CD4-positive, alpha-beta T cell treated with Interleukin-21 for 1 hour (primary cell): ENCODE data around the gene CACNA1A.
"Not testable (repeated sequence)": the region's sequence is repeated elsewhere in the genome, so short reads cannot be mapped to it uniquely, and the experiment has no call there.

Source experiments
- DNase-seq: peaks from one replicate; pipeline ENCODE4 v3.0.0-alpha.2; 2020

CACNA1A gene

DNA sequence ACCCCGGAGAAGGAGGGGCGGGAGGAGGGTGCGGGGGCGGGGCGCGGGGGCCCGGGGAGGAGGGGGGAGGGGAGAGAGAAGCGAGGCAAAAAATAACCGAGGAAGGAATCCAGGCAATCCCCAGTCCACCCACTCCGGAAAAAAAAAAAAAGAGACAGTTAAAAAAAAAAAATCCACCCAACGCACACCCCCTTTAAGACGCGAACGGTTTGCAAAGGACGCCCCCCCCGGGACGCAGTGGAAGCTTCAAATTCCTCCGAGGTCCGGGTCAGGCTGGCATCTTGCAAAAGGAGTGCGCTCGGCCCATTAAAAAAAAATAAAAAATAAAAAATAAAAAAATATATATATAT lies at the start of gene CACNA1A:
Gene CACNA1A, minus strand, starts transcription at position 9 of the 350 bp plus-strand sequence. CDS start 255 bp downstream, outside the sequence.
- DNase-seq, result no peak

DNA sequence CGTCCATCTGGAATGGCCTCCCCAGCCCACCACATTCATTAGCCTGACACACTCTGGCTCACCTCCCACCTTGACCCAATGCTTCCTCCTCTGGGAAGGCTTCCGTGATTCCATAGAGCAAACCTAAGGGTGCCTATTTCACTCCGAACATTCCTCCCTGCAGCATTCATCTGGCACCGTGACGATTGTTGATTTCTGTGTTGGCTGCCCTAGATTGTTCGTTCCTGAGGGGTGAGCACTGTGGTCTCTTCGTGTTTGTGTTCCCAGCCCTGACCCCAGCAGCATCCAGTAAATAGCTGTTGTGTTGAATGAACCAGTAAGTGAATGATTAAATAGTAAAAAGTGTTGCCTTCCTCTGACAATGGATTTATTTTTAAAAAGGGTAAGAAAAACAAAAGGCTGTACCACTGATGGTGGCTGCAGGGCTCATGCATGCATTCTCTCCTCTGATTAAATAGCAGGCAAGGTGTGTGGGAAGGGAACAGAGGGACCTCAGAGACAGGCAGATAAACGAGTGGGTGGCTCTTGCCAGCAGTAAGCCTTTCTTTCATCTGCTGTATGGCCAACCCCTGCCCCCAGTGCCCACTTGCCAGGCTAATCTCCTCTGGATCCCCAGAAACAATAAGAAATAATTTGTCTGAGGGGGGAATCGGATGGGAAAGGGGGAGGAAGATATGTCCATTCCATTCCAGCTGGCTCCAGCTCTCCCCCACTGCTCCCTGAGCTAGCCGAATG lies 48.4 kb upstream of the CACNA1A start:
- DNase-seq, result no peak

- no peak for DNase-seq
These were observed 47.7 kb upstream of the CACNA1A start for GRCh38 chr19:13553880-13554400.

DNA sequence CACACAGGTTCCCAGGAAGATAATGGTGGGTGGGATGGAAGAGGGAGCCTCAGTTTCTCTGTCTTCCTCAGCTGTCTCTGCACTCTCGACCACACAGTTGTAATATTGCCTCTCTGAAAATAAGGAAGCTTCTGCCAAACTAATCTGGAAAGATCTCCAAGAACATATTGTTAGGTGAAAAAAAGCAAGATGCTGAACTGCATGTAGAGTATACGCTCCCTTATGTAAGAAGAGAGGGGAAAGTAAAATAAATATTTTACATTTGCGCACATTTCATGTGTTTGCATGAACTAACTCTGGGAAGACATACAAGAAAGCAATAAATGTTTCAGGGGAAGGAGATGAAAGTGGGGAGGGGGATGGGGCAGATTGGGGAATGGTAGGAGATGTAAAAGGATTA lies 41.9 kb upstream of the CACNA1A start:
- no peak for DNase-seq

DNA sequence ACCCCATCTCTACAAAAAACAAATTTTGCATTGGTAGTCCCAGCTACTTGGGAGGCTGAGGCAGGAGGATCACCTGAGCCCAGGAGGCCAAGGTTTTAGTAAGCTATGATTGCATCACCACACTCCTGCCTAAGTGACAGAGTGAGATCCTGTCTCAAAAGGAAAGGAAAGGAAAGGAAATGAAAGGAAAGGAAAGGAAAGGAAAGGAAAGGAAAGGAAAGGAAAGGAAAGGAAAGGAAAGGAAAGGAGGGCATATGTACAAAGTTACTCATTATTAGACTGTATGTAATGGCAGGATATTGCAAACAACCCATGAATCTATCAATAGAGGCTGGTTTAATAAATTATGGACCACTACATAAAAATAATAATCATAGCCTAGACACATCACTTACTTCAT lies 40.8 kb upstream of the CACNA1A start:
- no peak for DNase-seq

- DNase-seq, result no peak
These were observed 38.1 kb upstream of the CACNA1A start for GRCh38 chr19:13544423-13544822.

GRCh38 chr19:13541554-13541953 lies 35.3 kb upstream of the CACNA1A start:
- no peak for DNase-seq

- no peak for DNase-seq
These were observed 33.1 kb upstream of the CACNA1A start for GRCh38 chr19:13539332-13539731.

DNA sequence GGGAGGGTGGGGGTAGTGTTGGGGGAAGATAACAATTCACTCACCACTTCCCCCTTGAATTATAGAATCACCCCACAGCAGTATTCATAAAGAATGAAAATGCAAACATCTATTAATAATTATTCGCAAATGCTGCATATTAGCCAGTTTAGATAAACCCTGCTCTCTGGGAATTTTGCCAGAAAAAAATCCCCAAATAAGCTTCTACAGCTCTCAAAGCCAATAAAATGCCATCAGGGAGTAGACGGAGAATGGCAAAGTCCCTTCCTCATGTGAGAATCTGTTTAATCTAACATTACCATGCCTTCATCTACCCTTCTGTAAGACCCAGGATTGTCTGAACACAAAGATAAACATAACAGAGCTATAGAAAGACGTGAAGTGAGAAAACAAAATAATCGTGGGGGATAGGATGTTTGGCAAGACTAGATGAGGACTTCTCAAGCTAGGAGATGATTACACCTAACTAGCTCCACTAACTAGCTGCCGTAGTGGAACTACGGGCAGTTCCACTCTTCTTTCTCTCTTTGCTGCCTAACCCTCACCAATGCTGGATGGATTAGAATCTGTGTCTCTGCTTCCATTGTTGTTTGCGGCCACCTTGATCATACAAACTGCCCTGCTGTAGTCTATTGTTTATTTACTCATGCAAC lies 32.4 kb upstream of the CACNA1A start:
- no peak for DNase-seq

DNA sequence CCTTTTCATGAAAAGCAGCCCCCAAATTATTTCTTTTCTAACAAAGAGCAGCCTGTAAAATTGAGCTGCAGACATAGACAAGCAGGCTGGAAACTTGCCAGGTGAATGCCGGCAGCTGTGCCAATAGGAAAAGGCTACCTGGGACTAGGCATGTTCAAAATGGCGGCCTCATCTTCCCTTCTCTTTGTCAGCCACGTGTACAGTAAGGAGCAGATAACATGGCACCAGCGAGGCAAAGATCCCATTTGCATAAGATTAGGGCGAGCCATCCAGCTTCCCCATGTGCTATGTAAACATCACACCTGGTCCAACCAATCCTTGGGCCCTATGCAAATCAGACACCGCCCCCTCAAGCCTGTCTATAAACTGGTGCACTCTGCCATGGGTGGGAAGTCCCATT lies 31.2 kb upstream of the CACNA1A start:
- DNase-seq, result no peak

DNA sequence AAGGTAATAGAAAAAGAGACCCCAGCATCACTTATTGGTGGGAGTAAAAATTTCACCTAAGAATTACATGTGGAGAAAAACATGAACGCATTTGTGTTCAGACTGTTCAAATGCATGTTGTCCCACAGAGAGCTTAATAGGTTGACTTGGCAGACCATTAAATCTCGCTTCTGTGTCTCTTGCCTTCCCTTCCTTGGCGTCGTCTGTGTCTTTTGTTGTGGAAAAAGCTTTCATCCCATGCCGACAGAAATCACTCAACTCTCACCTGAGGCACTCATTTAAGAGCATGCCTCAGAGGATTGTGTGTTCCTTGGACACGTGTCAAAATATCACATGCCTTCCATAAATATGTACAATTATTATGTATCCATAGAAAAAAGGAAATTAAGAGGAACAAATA lies 24.4 kb upstream of the CACNA1A start:
- DNase-seq, result no peak

DNA sequence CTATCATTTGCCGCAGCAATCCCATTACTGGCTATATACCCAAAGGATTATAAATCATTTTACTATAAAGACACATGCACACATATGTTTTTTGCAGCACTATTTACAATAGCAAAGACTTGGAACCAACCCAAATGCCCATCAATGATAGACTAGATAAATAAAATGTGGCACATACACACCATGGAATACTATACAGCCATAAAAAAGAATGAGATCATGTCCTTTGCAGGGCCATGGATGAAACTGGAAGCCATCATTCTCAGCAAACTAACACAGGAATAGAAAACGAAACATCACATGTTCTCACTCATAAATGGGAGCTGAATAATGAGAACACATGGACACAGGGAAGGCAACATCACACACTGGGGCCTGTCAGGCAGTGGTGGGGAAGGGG lies 23.4 kb upstream of the CACNA1A start:
- DNase-seq, result not testable (repeated sequence)

DNA sequence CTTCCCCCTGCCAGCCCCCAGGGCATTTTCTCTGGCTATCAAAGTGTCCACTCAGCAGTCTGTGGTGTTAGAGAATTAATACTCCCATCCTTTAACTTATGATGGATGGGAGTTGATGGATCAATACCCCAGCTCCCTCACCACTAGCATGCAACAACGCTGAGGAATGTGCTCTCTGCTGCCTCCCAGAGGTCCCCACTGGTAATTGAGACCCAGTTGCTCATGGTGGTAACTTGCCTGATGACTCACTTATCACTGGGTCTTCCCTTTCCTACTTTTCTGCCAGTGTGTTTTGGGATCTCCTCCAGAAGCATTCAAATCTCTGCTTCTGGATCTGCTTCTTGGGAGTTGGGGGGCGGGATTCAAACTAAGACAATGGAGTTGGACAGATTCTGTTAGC lies 20.3 kb upstream of the CACNA1A start:
- DNase-seq, result no peak

GRCh38 chr19:13521066-13521465 lies 14.8 kb upstream of the CACNA1A start:
- no peak for DNase-seq

GRCh38 chr19:13511947-13512346 lies 5.7 kb upstream of the CACNA1A start:
- no peak for DNase-seq

DNA sequence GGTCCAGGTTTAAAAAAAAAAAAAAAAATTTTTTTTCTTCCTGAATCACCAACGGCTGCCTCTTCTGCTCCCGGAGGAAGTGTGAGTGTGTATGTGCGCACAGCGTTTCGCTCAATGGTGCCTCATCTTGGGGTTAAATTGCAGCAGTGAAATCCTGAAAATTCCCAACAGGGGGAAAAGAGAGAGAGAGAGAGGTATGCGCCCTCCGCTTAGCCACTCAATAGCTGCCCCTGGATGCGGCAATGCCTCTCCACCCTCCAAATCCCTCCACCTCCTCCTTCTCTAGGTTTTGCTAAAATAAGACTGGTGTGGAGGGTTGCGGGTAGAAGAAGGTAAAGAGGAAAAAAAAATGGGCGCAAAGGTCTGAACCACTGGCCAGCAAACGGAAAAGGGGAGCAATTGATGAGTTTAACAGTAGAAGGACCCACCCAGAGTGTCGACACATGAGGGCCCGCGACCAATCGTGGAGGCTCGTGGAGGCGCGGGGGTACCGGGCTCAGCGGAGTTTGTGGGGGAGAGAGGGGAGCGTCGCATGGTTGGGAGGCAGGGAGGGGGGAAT lies 853 bp upstream of the CACNA1A start:
- DNase-seq, result no peak

GRCh38 chr19:13505761-13506470 lies 363 bp downstream of the CACNA1A start:
- DNase-seq, result no peak

GRCh38 chr19:13505164-13505695 lies 1.0 kb downstream of the CACNA1A start:
- no peak for DNase-seq

GRCh38 chr19:13503570-13504235 lies 2.6 kb downstream of the CACNA1A start:
- DNase-seq, result no peak

DNA sequence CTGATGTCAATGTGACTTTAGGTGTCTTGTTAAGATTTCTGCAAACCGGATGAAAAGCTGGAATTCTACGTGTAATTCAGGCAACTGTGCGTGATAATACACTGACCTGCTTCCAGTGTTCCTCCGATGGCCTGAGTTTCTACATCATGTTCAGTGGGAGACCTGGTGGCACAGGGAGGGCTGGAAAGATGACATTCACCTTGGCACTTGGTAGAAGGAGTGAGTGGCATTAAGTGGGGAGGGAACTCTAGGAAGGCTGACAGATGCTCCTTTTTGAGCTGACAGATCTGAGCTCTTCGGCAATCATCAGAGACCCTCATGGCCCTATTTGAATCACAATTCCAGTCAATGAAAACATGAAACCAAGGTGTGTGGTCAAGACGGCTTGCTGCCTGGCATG lies 4.0 kb downstream of the CACNA1A start:
- DNase-seq, result no peak

GRCh38 chr19:13499692-13500091 lies 6.6 kb downstream of the CACNA1A start:
- no peak for DNase-seq

GRCh38 chr19:13493516-13494310 lies 12.6 kb downstream of the CACNA1A start:
- no peak for DNase-seq
